Dendritic cell treated with granulocyte-macrophage colony-stimulating factor and Interleukin-4, amounts not matched to agents 40 ng/mL and 50 ng/mL, for 4 days (primary cell): Measurements from ENCODE around the gene ZDHHC1.

Experiments used
- H3K27ac Mint-ChIP-seq: one replicate; pipeline ENCODE4 v1.8.0; 2022; ENCODE audit warnings: mild to moderate bottlenecking, mixed read lengths
- H3K27me3 Mint-ChIP-seq: one replicate; pipeline ENCODE4 v1.8.0; 2022; ENCODE audit warnings: mild to moderate bottlenecking, mixed read lengths
- H3K36me3 Mint-ChIP-seq: one replicate; pipeline ENCODE4 v1.8.0; 2022; ENCODE audit warnings: low read depth, mixed read lengths
- H3K4me1 Mint-ChIP-seq: one replicate; pipeline ENCODE4 v1.8.0; 2022; ENCODE audit warnings: low read depth, mixed read lengths
- H3K4me3 Mint-ChIP-seq: one replicate; pipeline ENCODE4 v1.8.0; 2022; ENCODE audit warnings: mild to moderate bottlenecking, moderate library complexity, mixed read lengths
- H3K9me3 Mint-ChIP-seq: one replicate; pipeline ENCODE4 v1.8.0; 2022; ENCODE audit warnings: mixed read lengths
- intact Hi-C: fragments of 100-400 bp; cut with micrococcal nuclease; formaldehyde crosslinking; loops from one replicate; pipeline ENCODE4 v1.15.0; 2022

The ZDHHC1 gene

DNA sequence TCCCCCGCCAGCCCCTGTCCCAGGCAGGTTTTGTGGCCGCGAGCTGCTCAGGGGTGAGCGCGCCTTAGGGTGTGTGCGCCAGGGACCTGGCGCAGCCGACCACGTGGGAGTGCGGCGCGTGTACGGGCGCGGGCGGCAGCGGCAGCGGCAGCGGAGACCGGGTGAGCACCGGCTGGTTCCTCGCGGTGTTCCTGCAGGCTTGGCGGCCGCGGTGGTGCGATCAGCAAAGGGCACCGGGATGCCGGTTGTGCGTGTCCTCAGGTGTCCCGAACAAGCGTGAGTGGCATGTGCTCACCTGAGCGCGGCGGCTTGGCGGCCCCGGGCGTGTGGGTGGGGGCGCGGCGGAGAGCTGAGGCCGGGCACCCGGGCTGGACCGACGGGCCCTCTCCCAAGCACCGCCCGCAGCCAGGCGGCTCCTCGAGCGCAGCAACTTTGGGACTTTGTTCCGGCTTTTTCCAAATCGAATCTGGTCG lies 14.3 kb upstream of the ZDHHC1 start:
- intact Hi-C loops, result no loop called here
- peaks cover 25% of the 10 kb centered on the region for H3K36me3 Mint-ChIP-seq
- peak overlapping the region; percentile 76 for H3K4me3 Mint-ChIP-seq
- H3K27ac Mint-ChIP-seq, result peak overlapping the region; percentile 62
- H3K9me3 Mint-ChIP-seq, result no peaks in the 10 kb centered on the region
- peaks cover 74% of the 10 kb centered on the region for H3K27me3 Mint-ChIP-seq
- peaks cover 45% of the 10 kb centered on the region for H3K4me1 Mint-ChIP-seq

DNA sequence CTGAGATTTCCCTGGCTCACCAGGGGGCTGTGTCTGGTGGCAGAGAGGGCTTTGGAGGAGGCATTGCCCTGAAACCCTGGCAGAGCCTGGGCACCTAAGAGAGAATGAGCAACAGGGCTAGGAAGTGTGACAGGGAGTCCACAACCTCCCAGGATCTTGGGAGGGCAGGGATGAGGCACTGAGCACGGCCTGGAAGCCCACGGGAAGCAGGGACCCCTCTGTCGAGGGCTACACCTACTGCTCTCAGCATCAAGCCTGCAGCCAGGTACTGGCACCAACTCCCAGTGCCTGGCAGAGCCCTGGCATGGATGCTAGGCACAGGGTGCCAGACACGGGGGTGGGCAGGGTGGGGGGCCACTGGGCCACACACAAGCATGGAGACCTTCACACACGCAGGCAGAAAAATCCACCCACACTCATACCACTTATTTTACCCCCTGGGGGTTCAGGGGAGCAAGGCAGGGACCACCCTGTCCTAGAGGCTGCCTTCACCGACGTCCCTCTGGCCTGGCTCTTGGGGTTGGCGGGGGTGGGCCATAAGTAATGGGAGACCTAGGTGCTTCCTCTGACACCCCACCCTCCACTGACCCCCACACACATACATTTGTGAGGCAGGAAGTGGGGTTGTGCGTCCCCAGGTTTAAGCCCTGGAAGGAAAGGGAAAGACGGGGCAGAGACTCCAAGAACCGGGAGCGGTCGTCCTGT lies 13.7 kb upstream of the ZDHHC1 start:
- peaks cover 23% of the 10 kb centered on the region for H3K36me3 Mint-ChIP-seq
- peak overlapping the region; percentile 62 for H3K27ac Mint-ChIP-seq
- peaks cover 80% of the 10 kb centered on the region for H3K27me3 Mint-ChIP-seq
- peaks cover 39% of the 10 kb centered on the region for H3K4me1 Mint-ChIP-seq
- peak overlapping the region; percentile 76 for H3K4me3 Mint-ChIP-seq
- no peaks in the 10 kb centered on the region for H3K9me3 Mint-ChIP-seq
- intact Hi-C loops, result no loop called here

- peaks cover 20% of the 10 kb centered on the region for H3K36me3 Mint-ChIP-seq
- no peak overlapping the region for H3K27ac Mint-ChIP-seq
- H3K9me3 Mint-ChIP-seq, result no peaks in the 10 kb centered on the region
- H3K4me1 Mint-ChIP-seq, result peaks cover 33% of the 10 kb centered on the region
- no peak overlapping the region for H3K4me3 Mint-ChIP-seq
- intact Hi-C loops, result no loop called here
- H3K27me3 Mint-ChIP-seq, result peaks cover 84% of the 10 kb centered on the region
These were observed 12.9 kb upstream of the ZDHHC1 start for GRCh38 chr16:67429053-67429798.

DNA sequence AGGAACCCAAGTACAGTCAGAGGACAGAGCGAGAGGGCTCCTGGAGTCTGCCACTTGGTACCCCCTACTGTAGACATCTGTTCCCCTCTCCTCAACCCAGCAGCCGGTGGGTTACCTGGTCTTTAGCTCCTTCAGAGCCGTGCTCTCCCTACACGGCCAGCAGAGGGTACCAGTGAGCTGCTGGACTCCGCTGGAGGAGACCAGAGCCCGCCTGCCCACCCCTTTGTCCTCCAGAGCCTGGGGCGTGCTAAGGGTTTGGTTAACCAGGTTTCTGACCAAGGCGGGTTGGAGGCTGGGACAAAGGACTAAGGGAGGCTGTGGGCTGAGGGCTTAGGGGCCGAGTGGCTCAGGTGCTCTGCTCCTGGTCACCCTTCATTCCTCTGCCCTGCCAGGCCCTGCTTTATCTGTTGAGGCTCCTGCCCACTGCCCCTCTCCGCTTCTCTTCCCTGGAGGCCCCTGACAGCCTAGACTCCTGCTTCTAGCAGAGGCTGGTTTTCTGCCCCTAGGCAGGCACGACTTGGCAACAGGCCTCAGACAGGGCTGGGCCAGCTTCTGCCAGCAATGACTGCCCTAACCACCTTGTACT lies 12.0 kb upstream of the ZDHHC1 start:
- Mint-ChIP-seq H3K4me1 (peaks cover 27% of the 10 kb centered on the region), H3K27me3 (peaks cover 80% of the 10 kb centered on the region), H3K4me3 (no peak overlapping the region), H3K27ac (no peak overlapping the region), H3K9me3 (no peaks in the 10 kb centered on the region), H3K36me3 (peaks cover 10% of the 10 kb centered on the region)
- intact Hi-C loops, result loop anchor here (1.0 kb wide), 1 partner anchor 38 kb away; no protein-coding TSS in a partner anchor

DNA sequence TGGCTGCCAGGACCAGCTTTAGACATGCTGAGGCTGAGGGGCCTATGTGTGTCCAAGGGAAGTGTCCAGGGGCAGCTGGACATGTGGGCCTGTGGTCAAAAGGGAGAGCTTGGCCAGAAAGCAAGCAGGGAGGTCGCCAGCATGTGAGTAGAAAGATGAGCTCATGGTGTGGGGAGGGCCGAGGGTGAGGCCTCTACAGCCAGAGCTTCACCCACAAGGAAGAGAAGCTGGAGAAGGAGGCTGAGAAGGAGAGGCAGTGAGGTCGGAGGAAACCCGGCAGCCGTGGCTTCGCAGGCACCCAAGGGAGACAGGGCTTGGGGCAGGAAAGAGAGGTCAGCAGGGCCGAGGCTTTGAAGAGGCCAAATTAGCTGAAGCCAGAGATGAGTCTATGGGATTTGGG lies 10.7 kb upstream of the ZDHHC1 start:
- H3K27me3 Mint-ChIP-seq, result peaks cover 70% of the 10 kb centered on the region
- H3K4me1 Mint-ChIP-seq, result peaks cover 14% of the 10 kb centered on the region
- H3K9me3 Mint-ChIP-seq, result no peaks in the 10 kb centered on the region
- no peak overlapping the region for H3K27ac Mint-ChIP-seq
- no peak overlapping the region for H3K4me3 Mint-ChIP-seq
- no peaks in the 10 kb centered on the region for H3K36me3 Mint-ChIP-seq
- intact Hi-C loops, result no loop called here

GRCh38 chr16:67426022-67426421 lies 9.7 kb upstream of the ZDHHC1 start:
- H3K4me3 Mint-ChIP-seq, result no peak overlapping the region
- H3K36me3 Mint-ChIP-seq, result no peaks in the 10 kb centered on the region
- intact Hi-C loops, result no loop called here
- peaks cover 7% of the 10 kb centered on the region for H3K4me1 Mint-ChIP-seq
- H3K27ac Mint-ChIP-seq, result no peak overlapping the region
- H3K9me3 Mint-ChIP-seq, result no peaks in the 10 kb centered on the region
- peaks cover 64% of the 10 kb centered on the region for H3K27me3 Mint-ChIP-seq

DNA sequence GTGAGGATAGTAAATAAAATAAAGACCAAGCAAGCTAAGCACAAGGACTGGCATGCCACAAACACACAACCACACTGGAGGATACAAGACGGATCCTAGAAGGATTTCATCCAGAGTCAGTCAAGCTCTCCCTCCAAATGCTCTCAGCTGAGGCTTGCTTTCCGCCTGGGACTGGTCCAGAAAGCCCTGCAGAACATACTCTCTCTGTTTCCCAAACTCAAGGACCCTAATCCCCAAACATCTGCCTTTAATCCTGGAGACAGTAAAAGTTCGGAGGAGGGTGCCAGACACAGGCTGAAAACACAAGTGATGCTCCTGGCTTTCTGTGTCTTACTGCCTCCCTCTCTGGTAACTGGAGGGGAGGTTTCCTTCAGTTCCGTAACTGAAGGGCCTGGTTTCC lies 9.3 kb upstream of the ZDHHC1 start:
- H3K36me3 Mint-ChIP-seq, result no peaks in the 10 kb centered on the region
- H3K4me3 Mint-ChIP-seq, result no peak overlapping the region
- no peak overlapping the region for H3K27ac Mint-ChIP-seq
- intact Hi-C loops, result no loop called here
- H3K9me3 Mint-ChIP-seq, result no peaks in the 10 kb centered on the region
- H3K27me3 Mint-ChIP-seq, result peaks cover 66% of the 10 kb centered on the region
- H3K4me1 Mint-ChIP-seq, result peaks cover 6% of the 10 kb centered on the region

- H3K4me1 Mint-ChIP-seq, result peaks cover 1% of the 10 kb centered on the region
- intact Hi-C loops, result no loop called here
- peaks cover 65% of the 10 kb centered on the region for H3K27me3 Mint-ChIP-seq
- H3K27ac Mint-ChIP-seq, result no peak overlapping the region
- no peak overlapping the region for H3K4me3 Mint-ChIP-seq
- H3K36me3 Mint-ChIP-seq, result no peaks in the 10 kb centered on the region
- H3K9me3 Mint-ChIP-seq, result no peaks in the 10 kb centered on the region
These were observed 8.8 kb upstream of the ZDHHC1 start for GRCh38 chr16:67425061-67425460.

GRCh38 chr16:67424261-67424615 lies 8.0 kb upstream of the ZDHHC1 start:
- Mint-ChIP-seq H3K36me3 (no peaks in the 10 kb centered on the region), H3K4me3 (no peak overlapping the region), H3K4me1 (no peaks in the 10 kb centered on the region), H3K27me3 (peaks cover 63% of the 10 kb centered on the region), H3K27ac (no peak overlapping the region), H3K9me3 (no peaks in the 10 kb centered on the region)
- intact Hi-C loops, result no loop called here

- Mint-ChIP-seq H3K27me3 (peaks cover 59% of the 10 kb centered on the region), H3K9me3 (no peaks in the 10 kb centered on the region), H3K4me1 (no peaks in the 10 kb centered on the region), H3K27ac (no peak overlapping the region), H3K36me3 (no peaks in the 10 kb centered on the region), H3K4me3 (no peak overlapping the region)
- intact Hi-C loops, result no loop called here
These were observed 7.5 kb upstream of the ZDHHC1 start for GRCh38 chr16:67423611-67424260.

DNA sequence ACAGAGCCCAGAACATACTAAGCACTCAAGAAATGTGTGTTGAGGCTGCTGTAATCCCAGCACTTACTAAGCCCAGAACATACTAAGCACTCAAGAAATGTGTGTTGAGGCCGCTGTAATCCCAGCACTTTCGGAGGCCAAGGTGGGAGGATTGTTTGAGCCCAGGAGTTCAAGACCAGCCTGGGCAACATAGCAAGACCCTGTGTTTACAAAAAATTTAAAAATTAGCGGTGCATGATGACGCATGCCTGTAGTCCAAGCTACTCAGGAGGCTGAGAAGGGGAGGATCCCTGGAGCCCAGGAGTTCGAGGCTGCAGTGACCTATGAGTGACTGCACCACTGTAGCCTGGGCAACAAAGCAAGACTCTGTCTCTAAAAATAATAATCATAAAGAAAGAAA lies 6.7 kb upstream of the ZDHHC1 start:
- Mint-ChIP-seq H3K9me3 (no peaks in the 10 kb centered on the region), H3K27ac (no peak overlapping the region), H3K27me3 (peaks cover 54% of the 10 kb centered on the region), H3K36me3 (no peaks in the 10 kb centered on the region), H3K4me3 (no peak overlapping the region), H3K4me1 (no peaks in the 10 kb centered on the region)
- intact Hi-C loops, result no loop called here

- Mint-ChIP-seq H3K27ac (no peak overlapping the region), H3K4me3 (no peak overlapping the region), H3K4me1 (peaks cover 6% of the 10 kb centered on the region), H3K36me3 (no peaks in the 10 kb centered on the region), H3K9me3 (no peaks in the 10 kb centered on the region), H3K27me3 (peaks cover 53% of the 10 kb centered on the region)
- intact Hi-C loops, result no loop called here
These were observed 4.8 kb upstream of the ZDHHC1 start for GRCh38 chr16:67421030-67421429.

DNA sequence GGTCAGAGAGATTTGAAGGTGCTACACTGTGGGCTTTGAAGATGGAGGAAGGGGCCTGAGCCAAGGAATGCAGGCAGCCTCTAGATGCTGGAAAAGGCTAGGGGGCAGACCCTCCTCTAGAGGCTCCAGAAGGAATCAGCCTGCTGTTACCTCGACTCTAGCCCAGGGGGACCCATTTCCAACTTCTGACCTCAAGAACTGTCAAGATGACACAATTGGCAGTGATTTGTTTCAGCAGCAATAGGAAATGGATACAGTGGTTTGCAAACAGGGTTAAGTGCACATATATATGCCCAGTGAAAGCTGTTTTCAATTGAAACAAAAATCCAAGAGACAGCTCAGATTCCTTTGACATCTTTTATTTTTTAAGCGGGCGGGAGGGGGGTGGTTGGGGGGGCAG lies 3.7 kb upstream of the ZDHHC1 start:
- H3K27ac Mint-ChIP-seq, result no peak overlapping the region
- intact Hi-C loops, result no loop called here

DNA sequence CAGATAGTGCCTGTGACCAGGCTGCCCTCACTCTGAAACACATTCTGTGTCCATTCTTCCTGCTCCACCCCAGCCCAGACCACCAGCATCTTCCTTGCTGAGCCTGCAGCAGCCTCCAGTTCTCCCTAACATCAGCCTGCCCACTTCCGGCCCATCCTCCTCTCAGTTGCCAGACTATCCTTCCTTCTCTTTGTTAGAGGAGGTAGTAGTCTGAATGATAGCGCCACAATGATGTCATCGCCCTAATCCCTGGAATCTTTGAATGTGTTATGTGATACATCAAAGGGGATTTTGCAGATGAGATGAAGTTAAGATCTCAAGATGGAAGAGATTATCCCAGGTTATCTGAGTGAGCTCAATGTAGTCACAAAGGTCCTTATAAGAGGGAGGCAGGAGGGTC lies 3.2 kb upstream of the ZDHHC1 start:
- H3K27ac Mint-ChIP-seq, result no peak overlapping the region
- peaks cover 42% of the 10 kb centered on the region for H3K27me3 Mint-ChIP-seq
- H3K4me1 Mint-ChIP-seq, result peaks cover 16% of the 10 kb centered on the region
- no peaks in the 10 kb centered on the region for H3K9me3 Mint-ChIP-seq
- H3K4me3 Mint-ChIP-seq, result no peak overlapping the region
- H3K36me3 Mint-ChIP-seq, result no peaks in the 10 kb centered on the region
- intact Hi-C loops, result no loop called here

More for the DNA sequence above, 3.7 kb upstream of the ZDHHC1 start:
- Mint-ChIP-seq H3K27me3 (peaks cover 47% of the 10 kb centered on the region), H3K36me3 (no peaks in the 10 kb centered on the region), H3K4me1 (peaks cover 13% of the 10 kb centered on the region), H3K4me3 (no peak overlapping the region), H3K9me3 (no peaks in the 10 kb centered on the region)
